Choroid plexus epithelial cell (primary cell): ENCODE measurements around the gene CSNK1A1.

ENCODE experiments used
- DNase-seq: peaks from one replicate; pipeline ENCODE4 v3.0.0-alpha.2; 2010; ENCODE audit warnings: low read depth
- H3K4me3 ChIP-seq: 2 replicates; pipeline ENCODE4 v1.5.1; 2011; ENCODE audit warnings: low read depth, mild to moderate bottlenecking, control low read depth, low read length, moderate library complexity
- TF ChIP-seq, protein P1 (sequence below): conservative IDR thresholded peaks from 2 replicates; pipeline ENCODE4 v1.5.1; 2011; ENCODE audit warnings: low read depth, mild to moderate bottlenecking, control low read depth, inconsistent platforms, low read length, moderate library complexity

CSNK1A1 gene

DNA sequence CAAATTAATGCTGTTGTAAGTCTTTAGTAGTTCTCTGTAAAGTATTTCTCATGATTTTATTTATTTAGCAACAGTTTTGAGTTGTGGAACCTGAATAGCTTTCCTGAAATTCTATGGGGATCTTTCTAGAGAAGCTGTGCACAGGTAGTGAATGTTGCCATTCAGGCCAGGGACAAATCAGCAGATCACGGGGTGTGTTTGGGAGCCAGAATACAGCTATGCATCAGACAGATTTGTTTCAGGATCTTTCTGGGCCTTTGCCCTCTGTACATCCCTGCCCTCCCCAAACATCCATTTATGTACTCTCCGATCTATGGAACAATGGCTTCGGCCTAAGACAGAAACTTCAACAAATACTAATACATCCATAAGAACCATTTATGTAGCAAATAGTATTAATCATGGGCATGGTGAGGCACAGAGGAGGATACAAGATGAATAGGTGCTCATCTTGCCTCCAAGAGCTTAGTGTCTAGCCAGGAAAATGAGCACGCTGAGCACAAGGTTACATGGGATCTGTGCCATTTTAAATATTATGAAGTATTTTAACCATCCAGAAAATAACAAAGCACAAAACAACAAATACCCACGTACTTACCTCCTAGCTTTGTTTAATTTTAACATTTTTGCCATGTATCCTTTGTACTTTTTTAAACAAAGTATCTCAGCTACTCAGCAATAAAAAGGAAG lies 43.1 kb upstream of the CSNK1A1 start:
- DNase-seq: no peak
- TF ChIP-seq, protein P1, sequence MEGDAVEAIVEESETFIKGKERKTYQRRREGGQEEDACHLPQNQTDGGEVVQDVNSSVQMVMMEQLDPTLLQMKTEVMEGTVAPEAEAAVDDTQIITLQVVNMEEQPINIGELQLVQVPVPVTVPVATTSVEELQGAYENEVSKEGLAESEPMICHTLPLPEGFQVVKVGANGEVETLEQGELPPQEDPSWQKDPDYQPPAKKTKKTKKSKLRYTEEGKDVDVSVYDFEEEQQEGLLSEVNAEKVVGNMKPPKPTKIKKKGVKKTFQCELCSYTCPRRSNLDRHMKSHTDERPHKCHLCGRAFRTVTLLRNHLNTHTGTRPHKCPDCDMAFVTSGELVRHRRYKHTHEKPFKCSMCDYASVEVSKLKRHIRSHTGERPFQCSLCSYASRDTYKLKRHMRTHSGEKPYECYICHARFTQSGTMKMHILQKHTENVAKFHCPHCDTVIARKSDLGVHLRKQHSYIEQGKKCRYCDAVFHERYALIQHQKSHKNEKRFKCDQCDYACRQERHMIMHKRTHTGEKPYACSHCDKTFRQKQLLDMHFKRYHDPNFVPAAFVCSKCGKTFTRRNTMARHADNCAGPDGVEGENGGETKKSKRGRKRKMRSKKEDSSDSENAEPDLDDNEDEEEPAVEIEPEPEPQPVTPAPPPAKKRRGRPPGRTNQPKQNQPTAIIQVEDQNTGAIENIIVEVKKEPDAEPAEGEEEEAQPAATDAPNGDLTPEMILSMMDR: no peak
- H3K4me3 ChIP-seq: no peak overlapping the region

DNA sequence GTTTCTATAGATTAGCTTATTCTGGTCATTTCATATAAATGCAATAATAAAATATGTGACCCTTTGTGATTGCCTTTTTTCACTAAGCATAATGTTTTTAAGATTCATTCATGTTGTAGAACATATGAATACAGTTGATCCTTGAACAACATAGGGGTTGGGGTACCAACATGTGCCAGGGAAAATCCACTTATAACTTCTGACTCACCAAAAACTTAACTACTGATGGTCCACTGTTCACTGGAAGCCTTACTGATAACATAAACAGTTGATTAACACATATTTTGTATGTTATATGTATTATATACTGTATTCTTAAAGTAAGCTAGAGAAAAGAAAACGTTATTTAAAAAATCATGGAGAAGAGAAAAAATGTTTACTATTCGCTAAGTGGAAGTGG lies 42.1 kb upstream of the CSNK1A1 start:
- no peak overlapping the region for H3K4me3 ChIP-seq
- no peak for DNase-seq
- TF ChIP-seq, protein P1: no peak

DNA sequence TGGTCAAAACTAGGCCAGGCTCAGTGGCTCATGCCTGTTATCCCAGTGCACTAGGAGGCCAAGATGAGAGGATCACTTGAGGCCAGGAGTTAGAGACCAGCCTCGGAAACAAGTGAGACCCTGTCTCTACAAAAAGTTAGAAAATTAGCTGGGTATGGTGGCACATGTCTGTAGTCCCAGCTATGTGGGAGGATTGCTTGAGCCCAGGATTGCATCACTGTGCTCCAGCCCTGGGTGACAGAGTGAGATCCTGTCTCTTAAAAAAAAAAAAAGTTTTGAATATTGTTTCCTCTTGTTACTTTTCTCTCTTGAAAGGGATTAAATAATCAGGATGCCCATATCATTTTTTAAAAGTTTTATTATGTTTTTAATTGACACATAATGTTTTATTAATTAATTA lies 37.7 kb upstream of the CSNK1A1 start:
- no peak overlapping the region for H3K4me3 ChIP-seq
- no peak for DNase-seq
- TF ChIP-seq, protein P1: no peak

DNA sequence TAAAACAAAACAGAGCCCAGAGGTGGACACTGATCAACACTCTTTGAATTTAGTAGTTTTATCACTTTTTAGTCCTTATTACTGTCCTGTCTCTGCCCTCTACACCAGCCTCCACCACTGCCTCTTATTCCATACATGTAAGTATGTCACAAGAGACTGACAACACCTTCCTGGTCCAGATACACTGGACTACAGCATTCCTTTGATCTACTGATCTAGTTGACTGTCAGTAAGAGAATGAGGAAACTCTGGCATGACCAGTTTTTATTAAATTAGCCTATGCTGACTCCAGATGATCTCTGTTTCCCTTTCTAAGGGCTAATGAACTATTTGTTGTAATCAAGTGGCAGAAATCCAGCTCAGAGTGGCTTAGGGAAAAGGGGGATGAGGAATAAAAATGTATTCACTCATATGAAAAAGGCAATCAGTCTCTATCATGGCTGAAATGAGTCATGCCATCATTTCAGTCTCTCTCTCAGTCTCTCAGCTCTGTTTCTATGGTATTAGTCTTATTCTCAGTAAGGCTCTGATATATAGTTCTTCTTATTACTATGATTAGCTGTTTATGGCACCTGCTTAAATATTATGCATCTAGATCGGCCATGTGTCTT lies 35.6 kb upstream of the CSNK1A1 start:
- no peak overlapping the region for H3K4me3 ChIP-seq
- DNase-seq: no peak
- TF ChIP-seq, protein P1: no peak

DNA sequence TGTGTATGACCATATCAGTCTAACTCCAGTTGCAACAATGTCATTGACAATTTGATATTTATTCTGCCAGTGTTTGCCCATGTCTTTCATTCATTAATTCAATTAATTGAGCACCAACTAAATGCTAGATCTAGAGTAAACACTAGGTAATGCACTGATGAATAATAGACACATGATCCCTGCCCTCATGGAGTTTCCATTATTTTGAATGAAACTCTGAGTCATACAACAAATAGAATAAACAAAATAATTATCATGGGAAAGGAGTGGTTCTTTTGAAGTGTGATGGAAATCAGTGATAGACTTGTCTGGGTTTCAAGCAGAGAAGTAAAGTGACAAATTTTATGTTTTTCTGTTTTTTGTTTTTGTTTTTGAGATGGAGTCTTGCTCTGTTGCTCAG lies 34.7 kb upstream of the CSNK1A1 start:
- no peak overlapping the region for H3K4me3 ChIP-seq
- no peak for DNase-seq
- TF ChIP-seq, protein P1: no peak

DNA sequence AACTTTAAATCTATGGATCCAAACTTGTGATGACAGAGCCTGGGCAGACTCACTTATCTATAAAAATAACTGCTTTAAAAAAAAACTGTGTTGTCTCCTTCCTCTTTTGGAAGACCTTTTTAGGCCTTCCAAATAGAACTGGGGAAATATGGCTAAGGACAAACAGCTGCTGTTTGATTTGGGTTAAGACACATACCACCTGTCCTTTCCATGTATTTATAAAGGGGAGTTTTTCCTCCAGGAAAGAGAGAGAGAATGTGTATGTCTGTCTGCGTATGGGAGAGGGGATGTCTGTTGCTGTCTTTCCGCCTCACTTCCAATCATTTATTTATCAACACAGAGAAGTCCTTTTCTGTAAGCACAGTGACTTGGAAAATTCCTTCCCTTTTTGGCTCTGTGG lies 32.9 kb upstream of the CSNK1A1 start:
- no peak overlapping the region for H3K4me3 ChIP-seq
- DNase-seq: no peak
- TF ChIP-seq, protein P1: no peak

DNA sequence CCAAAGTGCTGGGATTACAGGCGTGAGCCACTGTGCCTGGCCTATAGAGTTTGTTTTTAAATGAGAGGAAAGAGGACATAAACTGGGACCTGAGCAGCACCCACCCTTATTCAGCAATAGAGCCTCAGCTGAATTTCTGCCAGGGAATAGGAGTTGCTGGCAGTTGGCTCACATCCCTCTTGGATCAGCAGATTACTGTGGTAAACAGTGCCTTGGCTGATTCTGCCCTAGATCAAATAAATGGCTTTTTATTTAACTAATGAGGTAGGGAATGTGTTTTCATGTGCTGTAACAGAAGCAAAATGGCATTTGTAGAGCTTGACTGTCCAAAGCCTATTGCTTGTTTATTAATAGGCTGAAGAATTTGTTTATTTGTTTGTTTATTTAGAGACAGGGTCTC lies 32.2 kb upstream of the CSNK1A1 start:
- TF ChIP-seq, protein P1: no peak
- peak; percentile 23 for DNase-seq
- no peak overlapping the region for H3K4me3 ChIP-seq
